Activated T-cell treated with anti-CD3 and anti-CD28 coated beads for 1 hour (primary cell): ENCODE results near the gene ABCA9.
"Not testable (repeated sequence)": the region's sequence is repeated elsewhere in the genome, so short reads cannot be mapped to it uniquely, and the experiment has no call there.

Experiments used
- DNase-seq: peaks from one replicate; pipeline ENCODE4 v3.0.0-alpha.2; 2020; ENCODE audit warnings: low read depth

The ABCA9 gene, protein sequence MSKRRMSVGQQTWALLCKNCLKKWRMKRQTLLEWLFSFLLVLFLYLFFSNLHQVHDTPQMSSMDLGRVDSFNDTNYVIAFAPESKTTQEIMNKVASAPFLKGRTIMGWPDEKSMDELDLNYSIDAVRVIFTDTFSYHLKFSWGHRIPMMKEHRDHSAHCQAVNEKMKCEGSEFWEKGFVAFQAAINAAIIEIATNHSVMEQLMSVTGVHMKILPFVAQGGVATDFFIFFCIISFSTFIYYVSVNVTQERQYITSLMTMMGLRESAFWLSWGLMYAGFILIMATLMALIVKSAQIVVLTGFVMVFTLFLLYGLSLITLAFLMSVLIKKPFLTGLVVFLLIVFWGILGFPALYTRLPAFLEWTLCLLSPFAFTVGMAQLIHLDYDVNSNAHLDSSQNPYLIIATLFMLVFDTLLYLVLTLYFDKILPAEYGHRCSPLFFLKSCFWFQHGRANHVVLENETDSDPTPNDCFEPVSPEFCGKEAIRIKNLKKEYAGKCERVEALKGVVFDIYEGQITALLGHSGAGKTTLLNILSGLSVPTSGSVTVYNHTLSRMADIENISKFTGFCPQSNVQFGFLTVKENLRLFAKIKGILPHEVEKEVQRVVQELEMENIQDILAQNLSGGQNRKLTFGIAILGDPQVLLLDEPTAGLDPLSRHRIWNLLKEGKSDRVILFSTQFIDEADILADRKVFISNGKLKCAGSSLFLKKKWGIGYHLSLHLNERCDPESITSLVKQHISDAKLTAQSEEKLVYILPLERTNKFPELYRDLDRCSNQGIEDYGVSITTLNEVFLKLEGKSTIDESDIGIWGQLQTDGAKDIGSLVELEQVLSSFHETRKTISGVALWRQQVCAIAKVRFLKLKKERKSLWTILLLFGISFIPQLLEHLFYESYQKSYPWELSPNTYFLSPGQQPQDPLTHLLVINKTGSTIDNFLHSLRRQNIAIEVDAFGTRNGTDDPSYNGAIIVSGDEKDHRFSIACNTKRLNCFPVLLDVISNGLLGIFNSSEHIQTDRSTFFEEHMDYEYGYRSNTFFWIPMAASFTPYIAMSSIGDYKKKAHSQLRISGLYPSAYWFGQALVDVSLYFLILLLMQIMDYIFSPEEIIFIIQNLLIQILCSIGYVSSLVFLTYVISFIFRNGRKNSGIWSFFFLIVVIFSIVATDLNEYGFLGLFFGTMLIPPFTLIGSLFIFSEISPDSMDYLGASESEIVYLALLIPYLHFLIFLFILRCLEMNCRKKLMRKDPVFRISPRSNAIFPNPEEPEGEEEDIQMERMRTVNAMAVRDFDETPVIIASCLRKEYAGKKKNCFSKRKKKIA (N-terminal part only)

DNA sequence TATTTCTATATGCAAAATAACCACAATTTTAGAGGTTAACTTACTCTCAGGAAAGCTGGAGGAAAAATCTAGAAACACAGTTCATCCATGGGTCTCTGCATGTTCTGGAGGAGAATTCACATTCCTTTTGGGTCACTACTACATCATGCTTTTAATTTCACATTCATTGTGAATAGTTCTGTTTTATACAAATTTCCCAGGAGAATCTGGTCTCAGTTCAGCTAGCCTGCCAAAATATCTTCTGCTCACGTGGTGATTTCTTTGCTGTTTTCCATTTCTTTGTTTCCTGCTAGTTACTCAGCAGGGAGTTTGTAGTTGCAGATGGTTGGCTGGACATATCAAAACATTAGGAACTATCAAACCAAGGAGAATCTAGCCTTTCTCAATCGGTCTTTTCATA, at the start of gene ABCA9:
Gene ABCA9, minus strand, starts transcription at position 106 of the 400 bp plus-strand sequence. CDS start 9,801 bp downstream, outside the sequence.
- no peak for DNase-seq

- no peak for DNase-seq
Observed at GRCh38 chr17:69105907-69106730, 45.4 kb upstream of the ABCA9 start.

DNA sequence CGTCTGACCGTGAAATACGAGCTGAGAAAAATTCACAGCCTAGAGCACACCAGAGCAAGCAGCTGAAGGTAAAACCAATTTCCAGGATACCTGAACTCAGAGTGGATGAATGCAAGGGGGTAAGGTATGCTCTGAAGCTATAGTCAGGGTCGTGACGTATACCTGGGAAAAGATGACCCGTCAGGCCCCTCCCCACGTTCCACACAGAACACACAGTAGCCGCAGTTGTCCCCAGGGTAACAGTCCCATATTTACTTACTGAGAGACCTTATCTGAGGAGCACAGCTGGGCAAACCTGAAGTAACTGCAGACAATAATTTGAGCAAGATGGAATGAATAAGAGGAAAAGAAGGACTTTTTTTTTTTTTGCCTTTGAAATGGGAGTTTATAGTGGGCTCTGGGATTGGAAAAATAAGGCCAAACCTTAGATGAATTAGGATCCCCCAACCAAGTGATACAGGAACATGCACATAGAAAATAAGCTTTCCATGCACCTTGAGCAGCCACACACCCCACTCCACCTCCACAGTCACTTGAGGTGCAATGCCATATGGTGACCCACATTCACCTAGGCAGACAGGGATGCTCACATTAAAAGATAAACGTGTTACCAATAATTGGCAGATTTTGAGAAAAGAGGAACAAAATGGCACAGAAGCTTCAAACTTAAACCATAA, 43.0 kb upstream of the ABCA9 start:
- no peak for DNase-seq

DNA sequence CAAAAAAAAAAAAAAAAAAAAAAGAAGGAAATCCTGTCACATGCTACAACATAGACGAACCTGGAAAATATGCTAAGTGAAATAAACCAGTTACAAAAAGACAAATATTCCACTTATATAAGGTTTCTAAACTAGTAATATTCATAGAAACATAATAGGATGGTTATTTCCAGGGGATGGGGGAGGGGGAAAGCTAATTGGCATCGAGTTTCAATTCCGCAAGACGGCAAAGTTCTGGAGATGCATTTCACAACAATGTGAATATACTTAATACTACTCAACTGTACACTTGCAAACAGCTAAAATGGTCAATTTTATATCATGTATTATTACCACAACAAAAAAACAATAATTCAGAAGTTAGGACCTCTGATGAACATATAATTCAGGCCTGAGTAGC, 37.9 kb upstream of the ABCA9 start:
- no peak for DNase-seq

DNA sequence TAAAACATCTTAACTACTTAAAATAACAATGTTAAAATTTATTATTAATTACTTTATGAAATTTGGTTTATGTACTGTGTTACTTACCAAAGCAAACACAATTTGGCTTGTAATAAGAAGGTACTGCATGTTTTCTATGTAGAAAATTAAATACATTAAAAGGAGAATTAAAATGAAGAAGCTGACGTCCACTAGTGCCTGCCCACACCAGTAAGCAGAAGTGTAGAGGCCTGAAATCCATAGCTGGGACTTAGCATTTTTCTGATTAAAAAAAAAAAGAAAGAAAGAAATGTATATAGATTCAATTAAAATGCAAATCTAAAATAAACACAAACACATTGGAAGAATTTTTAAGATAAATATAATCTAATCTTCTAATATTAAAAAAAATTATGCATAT, 35.8 kb upstream of the ABCA9 start:
- no peak for DNase-seq

- DNase-seq, result no peak
Observed at GRCh38 chr17:69093995-69094394, 33.3 kb upstream of the ABCA9 start.

DNA sequence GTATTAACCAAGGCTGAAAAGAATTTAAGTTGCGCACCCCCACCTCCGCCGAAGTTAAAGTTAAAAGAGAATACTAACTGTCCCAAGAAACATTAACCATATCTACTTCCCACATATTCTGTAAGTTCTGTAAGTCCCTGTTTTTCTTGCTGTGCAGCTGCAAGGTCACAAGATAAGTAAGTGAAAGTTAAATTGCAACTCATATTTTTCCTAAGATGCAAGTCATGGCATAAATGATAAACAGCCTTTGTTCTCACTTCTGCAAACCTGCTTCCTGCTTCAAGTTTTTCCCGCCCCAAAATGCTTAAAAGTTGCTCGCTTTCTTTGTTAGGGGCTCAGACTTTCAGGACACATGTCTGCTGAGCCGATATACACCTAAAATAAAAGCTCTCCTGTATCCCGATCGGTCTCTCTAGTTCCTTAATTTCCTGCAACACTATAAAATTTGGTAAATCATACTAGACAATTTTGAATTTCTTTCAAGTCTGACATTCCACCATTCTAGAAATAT, 32.6 kb upstream of the ABCA9 start:
- no peak for DNase-seq

- no peak for DNase-seq
Observed at GRCh38 chr17:69090365-69090764, 29.6 kb upstream of the ABCA9 start.

DNA sequence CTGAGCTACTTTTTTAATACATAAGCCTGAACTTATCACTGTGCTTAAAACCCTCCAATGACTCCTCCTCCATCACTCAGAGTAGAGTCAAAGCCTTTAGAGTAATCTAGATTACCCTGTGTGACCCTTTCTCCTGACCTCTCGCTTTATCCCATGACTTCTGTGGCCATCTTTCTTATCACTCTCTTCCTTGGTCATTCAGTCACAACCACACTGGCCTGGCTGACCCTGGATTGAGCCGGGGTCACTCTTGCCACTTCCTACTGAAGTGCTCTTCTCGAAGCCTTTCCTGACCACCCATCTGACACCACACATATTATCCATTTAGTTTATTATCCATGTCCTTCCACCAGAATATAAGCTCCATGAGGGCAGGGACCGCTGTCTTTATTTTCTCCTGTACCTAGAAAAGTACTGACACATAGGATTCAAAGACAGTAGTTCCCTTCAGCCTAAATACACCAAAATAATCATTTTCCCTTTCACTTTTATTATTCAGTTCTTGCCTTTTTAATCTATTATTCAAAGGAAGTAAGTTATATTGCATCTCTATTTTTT, 28.0 kb upstream of the ABCA9 start:
- no peak for DNase-seq

DNA sequence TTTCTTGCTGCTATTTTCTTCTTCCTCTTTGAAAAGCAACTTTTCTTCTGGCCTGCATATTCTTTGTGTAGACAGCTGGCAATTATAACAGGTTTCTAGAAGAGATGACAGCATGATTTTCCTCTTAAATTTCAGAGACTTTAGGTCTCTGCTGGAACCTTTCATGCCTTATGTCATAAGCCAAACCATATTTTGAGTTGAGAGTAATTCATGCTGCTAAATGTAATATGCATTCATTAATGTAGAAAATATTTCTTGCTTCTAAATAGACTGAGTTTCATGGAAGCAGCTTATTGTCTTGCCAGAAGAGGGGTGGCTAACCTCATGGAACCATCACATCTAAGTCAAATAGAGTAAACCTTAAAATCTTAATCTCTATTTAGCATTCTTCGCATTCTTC, 25.9 kb upstream of the ABCA9 start:
- no peak for DNase-seq

DNA sequence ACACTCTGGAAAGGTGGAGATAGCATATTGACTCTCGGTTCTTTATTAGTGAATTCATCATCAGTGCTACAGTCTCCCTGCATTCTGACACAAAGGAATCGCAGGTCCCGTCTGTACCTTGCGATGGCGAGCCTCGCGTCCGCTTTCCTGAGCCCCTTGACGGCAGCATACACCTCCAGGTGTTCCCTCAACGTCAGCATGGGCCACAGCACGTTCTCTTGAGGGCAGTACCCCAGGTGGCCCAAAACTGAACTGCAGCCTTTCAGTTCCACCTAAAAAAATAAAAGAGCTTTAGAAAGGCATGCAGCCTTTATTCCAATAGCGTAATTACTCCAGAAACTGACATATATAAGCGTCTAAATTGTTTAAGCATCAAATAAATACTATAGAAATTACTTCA, 24.2 kb upstream of the ABCA9 start:
- DNase-seq, result no peak

- DNase-seq, result no peak
Observed at GRCh38 chr17:69082696-69083095, 22.0 kb upstream of the ABCA9 start.

DNA sequence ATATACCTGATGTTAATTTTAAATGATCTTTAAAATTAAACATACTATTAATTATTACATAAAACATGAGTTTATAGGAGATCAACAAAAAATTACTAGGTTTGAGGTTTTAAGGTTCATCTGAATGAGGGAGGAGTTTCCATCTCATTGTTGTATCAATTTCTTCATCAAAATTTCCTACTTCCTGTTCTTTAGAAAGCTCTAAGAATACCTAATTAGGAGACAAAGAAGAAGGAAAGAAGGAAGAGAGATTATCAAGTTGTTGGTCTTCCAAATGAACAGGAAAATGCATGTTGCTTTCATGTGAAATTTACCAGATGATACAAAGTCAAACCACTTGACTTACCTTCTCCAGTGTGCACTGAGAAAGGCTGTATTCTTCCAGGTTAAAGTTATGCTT, 18.1 kb upstream of the ABCA9 start:
- no peak for DNase-seq

DNA sequence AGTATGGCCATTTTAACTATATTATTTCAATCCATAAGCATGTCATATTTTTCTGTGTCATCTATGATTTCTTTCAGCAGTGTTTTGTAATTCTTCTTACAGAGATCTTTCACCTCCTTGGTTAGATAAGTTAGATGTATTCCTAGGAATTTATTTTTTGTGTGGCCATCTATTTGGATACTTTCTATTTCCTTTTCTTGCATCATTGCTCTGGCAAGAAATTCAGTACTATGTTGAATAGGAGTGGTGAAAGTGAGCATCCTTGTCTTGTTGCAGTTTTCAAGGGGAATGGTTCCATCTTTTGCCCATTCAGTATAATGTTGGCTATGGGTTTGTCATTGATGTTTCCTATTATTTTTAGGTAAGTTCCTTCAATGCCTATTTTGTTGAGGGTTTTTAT, 15.1 kb upstream of the ABCA9 start:
- DNase-seq, result no peak

GRCh38 chr17:69073392-69073791, 12.7 kb upstream of the ABCA9 start:
- DNase-seq, result not testable (repeated sequence)

GRCh38 chr17:69072803-69073256, 12.1 kb upstream of the ABCA9 start:
- not testable (repeated sequence) for DNase-seq

DNA sequence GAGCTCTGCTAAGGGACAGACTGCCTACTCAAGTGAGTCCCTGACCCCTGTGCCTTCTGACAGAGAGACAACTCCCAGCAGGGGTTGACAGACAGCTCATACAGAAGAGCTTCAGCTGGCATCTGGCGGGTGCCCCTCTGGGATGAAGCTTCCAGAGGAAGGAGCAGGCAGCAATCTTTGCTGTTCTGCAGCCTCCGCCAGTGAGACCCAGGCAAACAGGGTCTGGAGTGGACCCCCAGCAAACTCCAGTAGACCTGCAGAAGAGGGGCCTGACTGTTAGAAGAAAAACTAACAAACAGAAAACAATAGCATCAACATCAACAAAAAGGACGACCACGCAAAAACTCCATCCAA, 10.5 kb upstream of the ABCA9 start:
- not testable (repeated sequence) for DNase-seq

- not testable (repeated sequence) for DNase-seq
Observed at GRCh38 chr17:69070378-69071232, 9.9 kb upstream of the ABCA9 start.

DNA sequence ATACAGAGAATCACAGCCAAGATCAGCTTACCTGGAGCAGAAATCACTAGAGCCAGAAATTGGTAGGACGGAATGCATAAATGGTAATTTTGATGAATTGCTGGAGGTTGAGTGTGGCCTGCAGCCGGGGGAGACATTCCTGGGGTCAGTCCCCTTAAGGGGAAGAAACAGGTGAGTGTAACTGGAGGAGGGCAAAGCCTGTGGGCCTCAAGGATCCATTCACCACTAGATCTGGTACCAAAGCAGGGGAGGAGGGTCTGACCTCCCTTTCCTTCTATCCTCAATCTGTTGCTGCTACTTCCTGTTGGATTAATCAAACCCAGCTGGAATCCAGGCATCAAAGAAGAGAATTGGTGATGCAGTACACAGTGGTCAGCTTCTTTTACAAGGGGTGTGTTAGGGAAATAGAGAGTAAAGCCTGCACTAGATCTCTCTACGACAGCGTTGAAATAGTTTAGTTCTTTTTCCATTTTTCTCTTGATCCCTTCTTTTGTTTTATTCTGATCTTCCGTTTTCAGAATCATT, 8.6 kb upstream of the ABCA9 start:
- DNase-seq, result no peak
